HG02981 (cell line): ENCODE results near the gene CEP97.
A peak's percentile ranks its signal among the peaks of the same experiment; 100 is the strongest.
"Not testable (repeated sequence)": the region's sequence is repeated elsewhere in the genome, so short reads cannot be mapped to it uniquely, and the experiment has no call there.

Experiments used
- ATAC-seq: cut with Tn5 transposase; IDR thresholded peaks from one replicate; pipeline ENCODE4 v1.9.1; 2021; ENCODE audit warnings: mild to moderate bottlenecking, moderate library complexity; ENCODE audit not compliant: unreplicated experiment

CEP97 gene

DNA sequence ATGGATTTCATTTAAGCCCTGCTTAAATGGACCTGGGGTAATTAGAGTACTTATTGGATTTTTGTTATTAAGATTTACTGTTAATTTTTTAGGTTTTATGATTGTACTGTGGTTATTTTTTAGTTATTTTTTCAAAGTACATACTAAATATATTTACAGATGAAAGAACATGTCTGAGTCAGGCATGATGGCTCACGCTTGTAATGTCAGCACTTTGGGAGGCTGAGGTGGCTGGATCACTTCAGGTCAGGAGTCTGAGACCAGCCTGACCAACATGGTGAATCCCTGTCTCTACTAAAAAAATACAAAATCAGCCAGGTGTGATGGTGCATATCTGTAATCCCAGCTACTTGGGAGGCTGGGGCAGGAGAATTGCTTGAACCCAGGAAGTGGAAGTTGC is 21.7 kb upstream of the CEP97 start:
- no peak for ATAC-seq

DNA sequence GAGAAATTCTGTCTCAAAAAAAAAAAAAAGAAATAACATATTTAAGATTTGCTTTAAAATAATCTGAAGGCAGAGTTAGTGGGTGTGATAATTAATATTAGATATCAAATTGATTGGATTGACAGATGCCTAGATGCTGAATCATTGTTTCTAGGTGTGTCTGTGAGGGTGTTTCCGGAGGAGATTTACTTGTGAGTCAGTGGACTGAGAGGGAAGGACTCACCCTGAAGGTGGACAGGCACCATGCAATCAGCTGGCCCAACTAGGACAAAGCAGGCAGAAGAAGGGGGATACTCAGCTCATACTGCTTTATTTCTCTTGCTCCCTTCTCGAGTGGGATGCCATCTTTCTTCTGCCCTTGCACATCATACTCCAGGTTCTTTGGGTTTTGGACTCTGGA is 21.2 kb upstream of the CEP97 start:
- ATAC-seq: no peak

DNA sequence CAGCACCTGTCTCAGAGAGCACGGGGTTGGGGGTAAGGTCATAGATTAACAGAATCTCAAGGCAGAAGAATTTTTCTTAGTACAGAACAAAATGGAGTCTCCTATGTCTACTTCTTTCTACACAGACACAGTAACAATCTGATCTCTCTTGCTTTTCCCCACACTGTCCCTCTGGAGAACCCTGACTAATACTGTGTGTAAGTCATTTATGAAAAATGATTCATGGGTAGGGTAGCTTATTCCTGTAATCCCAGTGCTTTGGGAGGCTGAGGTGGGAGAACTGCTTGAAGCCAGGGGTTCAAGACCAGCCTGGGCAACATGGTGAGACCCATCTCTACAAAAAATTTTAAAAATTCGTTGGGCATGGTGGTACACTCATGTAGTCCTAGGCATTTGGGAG is 19.8 kb upstream of the CEP97 start:
- not testable (repeated sequence) for ATAC-seq

DNA sequence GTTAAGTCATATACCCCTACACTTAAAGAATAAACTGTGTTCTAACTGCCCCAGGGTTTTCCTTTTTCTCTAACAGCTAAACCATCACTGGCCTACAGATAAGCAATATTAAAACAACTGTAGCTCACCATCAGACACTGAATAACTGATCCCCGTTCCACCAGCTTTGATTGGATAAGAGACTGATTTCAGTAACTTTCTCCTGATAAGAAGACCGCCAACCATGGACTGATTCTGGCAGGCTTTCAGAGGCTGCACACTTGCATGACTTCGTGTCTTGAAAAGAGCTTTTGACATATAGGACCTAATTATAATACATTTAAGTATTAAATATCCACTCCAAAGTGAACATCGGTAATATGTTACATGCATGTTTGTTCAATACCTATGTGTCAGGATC is 15.3 kb upstream of the CEP97 start:
- no peak for ATAC-seq

DNA sequence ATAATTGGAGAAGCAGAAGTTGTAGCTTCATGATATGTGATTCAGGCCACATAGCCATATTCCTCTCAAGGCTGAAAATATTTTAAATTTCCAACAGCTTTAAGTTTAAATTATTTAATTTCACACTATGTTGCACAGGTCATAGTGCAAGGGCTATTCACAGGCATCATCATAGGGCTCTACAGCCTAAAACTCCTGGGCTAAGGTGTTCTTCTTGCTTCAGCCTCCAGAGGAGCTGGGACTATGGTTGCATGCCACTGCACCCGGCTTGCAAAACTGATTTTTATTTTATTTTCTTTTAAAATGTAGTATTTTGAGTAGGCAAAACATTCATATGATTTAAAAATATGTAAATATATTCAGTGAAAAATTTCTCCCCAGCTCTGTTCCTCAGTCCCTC is 6.0 kb upstream of the CEP97 start:
- ATAC-seq: no peak

DNA sequence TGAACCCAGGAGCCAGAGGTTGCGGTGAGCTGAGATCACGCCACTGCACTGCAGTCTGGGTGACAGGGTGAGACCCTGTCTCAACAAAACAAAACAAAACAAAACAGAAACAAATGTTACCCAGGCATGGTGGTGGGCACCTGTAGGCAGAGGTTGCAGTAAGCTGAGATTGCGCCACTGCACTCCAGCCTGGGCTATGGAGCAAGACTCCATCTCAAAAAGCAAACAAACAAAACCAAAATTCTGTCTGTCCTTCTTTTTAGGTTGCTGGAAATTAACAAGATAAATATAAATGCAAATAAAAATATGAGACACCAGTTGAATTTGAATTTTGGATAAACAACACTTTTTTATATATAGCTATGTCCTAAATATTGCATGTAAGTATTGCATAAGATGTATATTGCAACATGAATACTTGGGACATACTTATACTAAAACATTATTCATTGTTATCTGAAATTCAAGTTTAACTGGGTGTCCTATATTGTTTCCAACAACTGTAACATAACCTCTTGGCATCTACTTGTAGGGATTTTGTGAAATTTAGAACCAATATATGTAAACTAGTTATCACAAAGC is 4.7 kb upstream of the CEP97 start:
- ATAC-seq: no peak

DNA sequence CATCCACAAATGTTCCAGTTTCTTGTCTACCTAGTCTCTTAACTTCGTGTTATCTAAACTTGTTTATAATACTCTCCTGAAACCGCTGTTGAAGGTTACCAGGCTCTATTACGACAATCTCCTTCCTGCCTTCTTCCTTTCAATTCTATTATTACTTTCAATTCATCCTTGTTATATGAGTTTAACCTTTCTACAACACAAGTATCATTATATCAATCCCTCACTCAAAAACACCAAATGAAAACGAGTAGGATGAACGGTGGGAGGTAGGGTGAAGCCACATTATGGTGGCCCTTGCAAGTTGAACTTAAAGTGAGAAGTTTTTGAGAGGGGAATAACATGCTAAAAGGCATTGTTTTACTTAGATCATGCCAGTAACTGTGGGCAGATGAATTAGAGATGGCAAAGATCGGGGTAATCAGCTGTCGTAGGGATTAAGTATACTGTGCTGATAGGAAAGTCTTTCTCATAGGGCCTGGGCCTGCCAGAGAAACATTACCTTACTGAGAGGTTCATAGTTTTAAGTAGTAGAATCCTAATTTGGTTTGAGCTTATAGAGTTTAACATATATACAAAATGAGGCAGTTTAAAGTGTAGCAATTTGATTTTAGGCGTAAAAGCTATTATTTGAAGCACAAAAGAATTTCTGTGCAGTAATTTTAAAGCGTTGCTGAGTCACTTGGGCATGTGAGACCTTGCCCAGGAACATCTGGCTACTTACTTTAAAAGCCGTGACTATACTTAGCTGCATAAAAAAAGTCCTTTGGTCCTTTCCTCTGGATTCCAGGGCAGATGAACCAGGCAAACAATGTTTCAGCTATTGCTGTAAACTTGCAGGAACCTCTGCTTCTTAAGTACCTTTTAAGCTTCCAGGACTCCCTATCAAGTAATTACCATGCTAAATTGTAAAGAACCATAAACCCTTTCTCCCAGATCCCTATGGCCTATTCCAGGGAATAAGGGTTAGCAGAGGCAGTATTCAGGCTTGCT is 3.3 kb upstream of the CEP97 start:
- ATAC-seq: no peak

DNA sequence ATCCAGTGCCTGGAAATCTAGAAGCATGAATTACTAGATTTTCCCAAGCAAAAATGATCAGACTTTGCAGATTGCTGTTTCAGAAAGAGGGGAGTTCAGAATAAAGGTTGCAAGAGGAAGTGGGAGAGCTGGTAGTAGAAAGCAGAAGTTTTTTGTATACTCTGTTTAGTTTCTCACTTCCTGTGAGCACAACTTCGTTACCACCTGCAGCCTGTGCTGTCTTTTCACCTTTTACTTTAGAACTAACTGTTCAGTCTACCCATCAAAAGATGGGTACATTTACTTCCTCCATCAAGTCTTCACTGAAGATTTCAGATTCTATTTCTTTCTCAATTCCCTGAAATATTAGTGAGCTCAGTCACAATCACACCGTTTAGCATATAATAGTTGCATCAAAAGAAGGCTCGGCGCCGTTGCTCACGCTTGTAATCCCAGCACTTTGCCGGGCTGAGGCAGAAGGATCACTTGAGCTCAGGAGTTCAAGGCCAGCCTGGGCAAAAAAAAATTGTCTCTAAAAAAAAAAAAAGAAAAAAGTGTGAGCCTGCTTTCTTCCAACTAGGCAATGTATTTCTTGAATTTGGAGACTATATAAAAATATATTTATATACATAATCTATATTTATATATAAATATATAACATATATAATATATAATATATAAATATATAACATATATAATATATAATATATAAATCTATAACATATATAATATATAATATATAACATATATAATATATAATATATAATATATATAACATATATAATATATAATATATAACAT is 1.8 kb upstream of the CEP97 start:
- ATAC-seq: peak; percentile 46

DNA sequence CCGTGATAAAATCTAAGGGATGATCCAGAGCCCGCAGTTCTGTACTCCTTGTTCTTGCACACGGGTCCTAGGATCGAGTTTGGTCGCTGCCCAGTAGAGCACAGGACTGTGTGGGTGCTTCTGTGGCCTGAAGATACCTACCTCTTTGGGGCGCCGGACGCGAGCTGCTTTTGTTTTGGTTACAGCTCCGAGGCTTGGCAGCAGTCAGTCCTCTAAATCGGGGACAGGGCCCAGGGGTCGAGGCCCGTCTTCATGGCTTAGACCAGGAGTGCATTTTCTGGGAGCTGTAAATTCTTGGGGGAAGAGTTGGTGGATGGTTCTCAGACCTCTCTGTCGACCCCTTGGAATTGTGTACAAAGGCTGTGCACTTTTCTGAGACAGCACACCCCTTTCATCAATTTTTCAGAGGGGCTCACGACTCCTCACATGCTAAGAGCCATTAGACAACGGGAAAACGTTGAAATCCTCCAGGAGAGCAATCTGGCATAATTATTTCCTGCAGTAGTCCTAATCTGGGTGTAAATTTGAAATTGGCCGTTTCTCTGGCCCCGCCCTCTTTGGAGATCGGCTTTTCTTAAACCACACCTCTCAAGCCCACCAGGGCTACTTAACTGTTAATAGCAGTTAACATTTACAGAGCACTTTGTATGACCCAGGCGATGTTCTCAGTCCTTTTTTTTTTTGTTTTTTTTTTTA is 928 bp downstream of the CEP97 start:
- ATAC-seq: peak; percentile 10

DNA sequence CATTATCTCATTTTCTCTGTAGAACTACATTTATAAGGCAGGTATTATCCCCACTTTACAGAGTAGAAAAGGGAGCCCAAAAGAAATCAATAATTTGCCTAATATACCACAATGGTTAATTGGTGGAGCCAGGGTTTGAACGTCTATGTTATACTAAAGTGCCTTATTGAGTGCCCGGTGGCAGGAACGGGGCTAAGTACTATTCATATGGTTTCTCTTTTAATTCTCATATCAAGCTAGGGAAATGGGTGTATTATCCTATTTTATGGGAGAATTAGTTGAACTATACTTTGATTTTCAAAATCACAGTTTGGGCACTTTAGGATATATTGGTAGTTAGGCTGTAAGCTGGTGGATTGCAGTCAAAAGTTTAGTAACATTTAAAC is 1.5 kb downstream of the CEP97 start:
- no peak for ATAC-seq

DNA sequence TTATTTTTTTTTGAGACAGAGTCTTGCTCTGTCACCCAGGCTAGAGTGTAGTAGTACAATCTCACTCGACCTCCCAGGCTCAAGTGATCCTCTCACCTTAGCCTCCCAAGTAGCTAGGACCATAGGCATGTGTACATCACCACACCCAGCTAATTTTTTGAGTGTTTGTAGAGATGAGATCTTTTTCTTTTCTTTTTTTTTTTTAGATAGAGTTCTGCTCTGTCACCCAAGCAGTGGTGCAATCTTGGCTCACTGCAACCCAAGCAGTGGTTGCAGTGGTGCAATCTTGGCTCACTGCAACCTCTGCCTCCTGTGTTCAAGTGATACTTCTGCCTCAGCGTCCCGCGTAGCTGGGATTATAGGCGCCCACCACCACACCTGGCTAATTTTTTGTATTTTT is 5.2 kb downstream of the CEP97 start:
- no peak for ATAC-seq

DNA sequence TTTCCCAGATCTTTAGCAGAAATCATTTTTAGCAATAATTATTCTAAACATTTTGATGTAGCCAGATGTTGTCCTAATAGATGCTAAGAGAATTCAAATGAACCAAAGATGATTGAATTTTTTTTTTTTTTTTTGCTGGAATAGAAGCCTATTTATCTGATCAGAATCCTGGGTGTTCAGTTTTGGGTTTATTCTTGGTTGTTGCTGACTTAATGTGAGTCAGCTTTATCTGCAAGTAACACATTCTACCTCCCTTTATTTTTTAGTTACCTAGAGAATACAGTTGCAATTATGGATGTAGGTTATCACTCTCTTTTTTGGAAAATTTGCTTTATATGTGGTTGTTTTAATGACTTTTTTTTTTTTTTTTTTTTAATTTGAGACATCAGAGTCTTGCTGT is 6.4 kb downstream of the CEP97 start:
- ATAC-seq: no peak

DNA sequence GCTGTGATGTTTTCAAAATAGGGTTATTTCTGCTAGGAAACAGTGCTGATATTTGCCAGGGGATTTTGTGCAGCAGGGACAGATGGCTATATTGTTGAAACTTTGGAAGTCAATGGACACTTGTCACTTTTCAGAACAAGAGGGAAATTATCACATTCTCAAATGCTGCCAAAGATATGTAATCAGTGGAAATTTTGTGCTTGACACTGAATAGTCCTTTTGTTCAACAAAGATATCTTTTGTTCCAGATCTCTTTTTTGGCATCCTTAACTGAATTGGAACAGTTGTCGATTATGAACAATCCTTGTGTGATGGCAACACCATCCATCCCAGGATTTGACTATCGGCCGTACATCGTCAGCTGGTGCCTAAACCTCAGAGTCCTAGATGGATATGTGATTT is 7.8 kb downstream of the CEP97 start:
- ATAC-seq: no peak

DNA sequence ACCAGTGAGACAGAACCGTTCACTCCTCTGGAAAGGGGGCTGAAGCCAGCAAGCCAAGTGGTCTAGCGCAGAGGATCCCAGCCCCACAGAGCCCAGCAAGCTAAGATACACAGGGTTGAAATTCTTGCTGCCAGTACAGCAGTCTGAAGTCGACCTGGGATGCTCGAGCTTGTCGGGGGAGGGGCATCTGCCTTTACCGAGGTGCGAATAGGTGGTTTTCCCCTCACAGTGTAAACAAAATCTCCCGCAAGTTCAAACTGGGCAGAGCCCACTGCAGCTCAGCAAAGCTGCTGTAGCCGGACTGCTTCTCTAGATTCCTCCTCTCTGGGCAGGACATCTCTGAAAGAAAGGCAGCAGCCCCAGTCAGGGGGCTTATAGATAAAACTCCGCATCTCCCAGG is 11.4 kb downstream of the CEP97 start:
- ATAC-seq: no peak

DNA sequence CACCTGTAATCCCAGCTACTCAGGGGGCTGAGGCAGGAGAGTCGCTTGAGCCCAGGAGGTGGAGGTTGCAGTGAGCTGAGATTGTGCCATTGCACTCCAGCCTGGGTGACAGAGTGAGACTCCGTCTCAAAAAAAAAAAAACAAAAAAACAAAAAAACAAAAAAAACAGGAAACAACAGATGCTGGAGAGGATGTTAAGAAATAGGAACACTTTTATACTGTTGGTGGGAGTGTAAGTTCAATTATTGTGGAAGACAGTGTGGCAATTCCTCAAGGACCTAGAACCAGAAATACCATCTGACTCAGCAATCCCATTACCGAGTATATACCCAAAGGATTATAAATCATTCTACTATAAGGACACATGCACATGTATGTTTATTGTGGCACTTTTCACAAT is 17.5 kb downstream of the CEP97 start:
- ATAC-seq: not testable (repeated sequence)

DNA sequence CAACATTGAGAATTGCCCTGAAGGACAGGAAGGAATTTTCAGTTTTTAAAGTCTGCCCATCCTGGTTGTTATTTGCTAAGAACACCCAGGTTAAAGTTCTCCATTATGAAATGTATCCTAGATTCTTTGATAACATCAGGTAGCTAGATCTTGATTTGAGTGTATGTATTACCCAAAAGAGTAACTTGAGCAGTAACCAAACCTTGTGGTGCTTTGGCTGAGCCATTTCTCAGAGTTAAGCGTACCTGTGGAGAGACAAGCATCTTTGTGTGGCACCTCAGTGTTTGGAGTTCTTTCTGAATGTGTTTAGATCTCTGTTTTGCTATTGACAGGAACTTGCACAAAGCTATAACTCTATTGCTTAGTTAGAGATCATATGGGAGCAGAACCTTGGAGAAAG is 20.4 kb downstream of the CEP97 start:
- ATAC-seq: no peak

DNA sequence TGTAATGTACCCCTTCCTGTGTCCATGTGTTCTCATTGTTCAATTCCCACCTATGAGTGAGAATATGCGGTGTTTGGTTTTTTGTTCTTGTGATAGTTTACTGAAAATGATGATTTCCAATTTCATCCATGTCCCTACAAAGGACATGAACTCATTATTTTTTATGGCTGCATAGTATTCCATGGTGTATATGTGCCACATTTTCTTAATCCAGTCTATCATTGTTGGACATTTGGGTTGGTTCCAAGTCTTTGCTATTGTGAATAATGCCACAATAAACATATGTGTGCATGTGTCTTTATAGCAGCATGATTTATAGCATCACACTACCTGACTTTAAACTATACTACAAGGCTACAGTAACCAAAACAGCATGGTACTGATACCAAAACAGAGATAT is 21.5 kb downstream of the CEP97 start:
- not testable (repeated sequence) for ATAC-seq

DNA sequence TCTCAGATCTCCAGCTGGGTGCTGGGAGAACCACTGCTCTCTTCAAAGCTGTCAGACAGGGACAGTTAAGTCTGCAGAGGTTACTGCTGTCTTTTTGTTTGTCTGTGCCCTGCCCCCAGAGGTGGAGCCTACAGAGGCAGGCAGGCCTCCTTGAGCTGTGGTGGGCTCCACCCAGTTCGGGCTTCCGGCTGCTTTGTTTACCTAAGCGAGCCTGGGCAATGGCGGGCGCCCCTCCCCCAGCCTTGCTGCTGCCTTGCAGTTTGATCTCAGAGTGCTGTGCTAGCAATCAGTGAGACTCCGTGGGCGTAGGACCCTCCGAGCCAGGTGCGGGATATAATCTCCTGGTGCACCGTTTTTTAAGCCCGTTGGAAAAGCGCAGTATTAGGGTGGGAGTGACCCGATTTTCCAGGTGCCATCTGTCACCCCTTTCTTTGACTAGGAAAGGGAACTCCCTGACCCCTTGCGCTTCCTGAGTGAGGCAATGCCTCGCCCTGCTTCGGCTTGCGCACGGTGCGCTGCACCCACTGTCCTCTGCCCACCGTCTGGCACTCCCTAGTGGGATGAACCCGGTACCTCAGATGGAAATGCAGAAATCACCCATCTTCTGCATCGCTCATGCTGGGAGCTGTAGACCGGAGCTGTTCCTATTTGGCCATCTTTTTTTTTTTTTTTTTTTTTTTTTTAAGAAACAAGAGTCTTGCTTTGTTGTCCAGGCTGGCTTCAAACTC is 29.1 kb downstream of the CEP97 start:
- not testable (repeated sequence) for ATAC-seq

DNA sequence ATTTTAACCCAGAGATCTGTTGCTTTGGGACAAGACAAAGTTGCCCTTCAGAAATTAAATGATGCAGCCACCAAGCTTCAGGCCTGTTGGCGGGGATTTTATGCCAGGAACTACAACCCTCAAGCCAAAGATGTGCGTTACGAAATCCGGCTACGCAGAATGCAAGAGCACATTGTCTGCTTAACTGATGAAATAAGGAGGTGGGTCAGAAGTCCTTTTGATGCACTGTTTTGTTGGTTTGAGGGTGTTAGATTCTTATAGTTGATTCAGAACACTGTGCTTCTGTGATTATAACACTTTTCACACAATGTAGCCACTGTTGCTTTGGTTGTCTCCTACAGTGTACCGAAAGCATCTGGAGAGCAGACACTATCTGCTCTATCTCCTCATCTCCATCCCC is 33.8 kb downstream of the CEP97 start:
- ATAC-seq: no peak

DNA sequence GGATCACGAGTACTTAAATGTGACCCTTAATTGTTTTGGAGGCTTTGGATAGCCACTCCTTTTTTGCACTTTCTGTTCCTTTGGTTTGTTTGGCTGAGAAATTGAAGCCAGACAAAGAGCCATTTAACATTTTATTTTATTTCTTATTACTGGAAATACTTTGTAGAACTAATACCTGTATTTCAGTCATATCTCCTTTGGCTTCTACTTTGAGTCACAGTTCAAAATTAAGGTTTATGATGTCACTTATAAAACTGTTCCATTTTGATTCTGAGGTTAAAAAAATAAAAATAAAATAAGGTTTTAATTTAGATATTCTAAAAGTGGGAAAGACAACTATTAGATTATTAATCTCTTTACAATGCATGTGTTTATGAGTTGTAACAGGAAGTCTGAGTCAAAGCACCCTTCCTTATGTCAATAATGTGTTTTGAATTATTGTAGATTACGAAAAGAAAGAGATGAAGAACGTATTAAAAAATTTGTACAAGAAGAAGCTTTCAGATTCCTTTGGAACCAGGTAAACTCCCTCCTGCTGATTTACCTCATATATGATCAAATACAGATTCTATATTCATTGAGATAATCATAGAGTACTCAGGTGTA is 37.7 kb downstream of the CEP97 start:
- ATAC-seq: no peak
